GM19193 (cell line): ENCODE measurements around the gene GPS1.

Source experiments
- POLR2A ChIP-seq: IDR thresholded peaks from 4 replicates; pipeline ENCODE4 v1.6.1; 2011; ENCODE audit not compliant: insufficient read depth, insufficient read length; ENCODE audit errors: extremely low read depth

The GPS1 gene

GRCh38 chr17:82106688-82107305 is 55.1 kb downstream of the GPS1 start:
- TF ChIP-seq POLR2A = no peak
